ENCODE data around the gene SEC24D. TPM values are rescaled to one million over a fixed set of nuclear protein-coding genes. Genes with fewer than 3 reads are reported as not detected.

Gene SEC24D
- total and polyA plus RNA-seq, 3 experiments from 2014 or later, result 22.7 to 24.3 (median 23.8) TPM

- H3K4me1 ChIP-seq (ENCODE audit: insufficient read depth, low read length), result peaks cover 19% of the 10 kb centered on the region
- H3K36me3 ChIP-seq (ENCODE audit: insufficient read depth, low read length), result no peaks in the 10 kb centered on the region
- ChIA-PET CTCF (interaction anchor here (0.8 to 1.6 kb wide), 4 partner anchors 10 to 943 kb away, joined by 3 to 7 read pairs (median 4); partner anchors contain the start of gene PDE5A), POLR2A (interaction anchor here (0.6 to 1.2 kb wide), 2 partner anchors 9 to 406 kb away, joined by 3 to 4 read pairs; no protein-coding TSS in a partner anchor)
- Mint-ChIP-seq H3K36me3 (peaks cover 0 to 26% (median 5%) of the 10 kb centered on the region in 3 donors), H3K4me3 (peak within 1 kb of the TSS; percentile 92 to 99 (median 97)), H3K27me3 (peaks cover 0 to 3% of the 10 kb centered on the region in 2 donors), H3K9me3 (no peaks in the 10 kb centered on the region), H3K4me1 (peaks cover 27 to 40% (median 36%) of the 10 kb centered on the region in 3 donors), H3K27ac (peak within 1 kb of the TSS; percentile 90 to 100 (median 98))
- H3K27me3 ChIP-seq (ENCODE audit: insufficient read depth, low read length, poor library complexity, severe bottlenecking), result no peaks in the 10 kb centered on the region
- peak within 1 kb of the TSS; percentile 87 for H3K27ac ChIP-seq (ENCODE audit: low read depth, low read length)
- DNase-seq, result peak; percentile 80 to 90 (median 81)
- H3K9me3 ChIP-seq (ENCODE audit: low read length), result no peaks in the 10 kb centered on the region
- H3K4me3 ChIP-seq (ENCODE audit: low read length), result peak within 1 kb of the TSS; percentile 86
Observed at GRCh38 chr4:118684873-118685811, 150.8 kb downstream of the SEC24D start, which contains the start of gene METTL14. Gene METTL14, plus strand, starts transcription at chr4:118685392. Its CDS starts 143 bp downstream, at chr4:118685535.

- no peaks in the 10 kb centered on the region for H3K9me3 Mint-ChIP-seq
- POLR2A ChIA-PET, result no interaction called here
- CTCF ChIA-PET, result no interaction called here
Observed at GRCh38 chr4:118683513-118683912, 152.4 kb downstream of the SEC24D start.

GRCh38 chr4:118682928-118683327 is 153.0 kb downstream of the SEC24D start:
- ChIA-PET POLR2A (no interaction called here), CTCF (no interaction called here)
- no peak for DNase-seq
- H3K36me3 ChIP-seq (ENCODE audit: insufficient read depth, low read length), result no peaks in the 10 kb centered on the region
- H3K9me3 ChIP-seq (ENCODE audit: low read length), result no peaks in the 10 kb centered on the region
- H3K4me1 Mint-ChIP-seq, result peaks cover 25 to 40% (median 36%) of the 10 kb centered on the region in 3 donors
- peak overlapping the region in 3 of 7 donors; percentile 2 to 80 (median 42) for H3K4me3 Mint-ChIP-seq
- H3K27me3 ChIP-seq (ENCODE audit: insufficient read depth, low read length, poor library complexity, severe bottlenecking), result no peaks in the 10 kb centered on the region
- H3K4me1 ChIP-seq (ENCODE audit: insufficient read depth, low read length), result peaks cover 19% of the 10 kb centered on the region
- H3K27me3 Mint-ChIP-seq, result peaks cover 0 to 3% of the 10 kb centered on the region in 2 donors
- H3K4me3 ChIP-seq (ENCODE audit: low read length), result no peak overlapping the region
- H3K9me3 Mint-ChIP-seq, result no peaks in the 10 kb centered on the region
- H3K27ac Mint-ChIP-seq, result peak overlapping the region in 3 of 8 donors; percentile 15 to 40 (median 26)
- H3K27ac ChIP-seq (ENCODE audit: low read depth, low read length), result no peak overlapping the region
- H3K36me3 Mint-ChIP-seq, result peaks cover 0 to 17% (median 3%) of the 10 kb centered on the region in 3 donors

More at GRCh38 chr4:118683513-118683912, 152.4 kb downstream of the SEC24D start:
- Histone ChIP-seq H3K36me3 (ENCODE audit: insufficient read depth, low read length) (no peaks in the 10 kb centered on the region), H3K27me3 (ENCODE audit: insufficient read depth, low read length, poor library complexity, severe bottlenecking) (no peaks in the 10 kb centered on the region), H3K9me3 (ENCODE audit: low read length) (no peaks in the 10 kb centered on the region), H3K27ac (ENCODE audit: low read depth, low read length) (no peak overlapping the region), H3K4me1 (ENCODE audit: insufficient read depth, low read length) (peaks cover 19% of the 10 kb centered on the region), H3K4me3 (ENCODE audit: low read length) (no peak overlapping the region)
- Mint-ChIP-seq H3K27ac (peak overlapping the region in 2 of 8 donors; percentile 15 to 40), H3K27me3 (peaks cover 0 to 3% of the 10 kb centered on the region in 2 donors), H3K4me1 (peaks cover 25 to 40% (median 36%) of the 10 kb centered on the region in 3 donors), H3K4me3 (peak overlapping the region in 3 of 7 donors; percentile 8 to 80 (median 42)), H3K36me3 (peaks cover 0 to 17% (median 3%) of the 10 kb centered on the region in 3 donors)
- DNase-seq, result no peak

GRCh38 chr4:118680808-118681207 is 155.1 kb downstream of the SEC24D start:
- no peak overlapping the region for H3K27ac Mint-ChIP-seq
- CTCF ChIA-PET, result no interaction called here
- H3K36me3 Mint-ChIP-seq, result peaks cover 0 to 9% (median 3%) of the 10 kb centered on the region in 3 donors
- Histone ChIP-seq H3K27ac (ENCODE audit: low read depth, low read length) (no peak overlapping the region), H3K9me3 (ENCODE audit: low read length) (no peaks in the 10 kb centered on the region), H3K4me1 (ENCODE audit: insufficient read depth, low read length) (peaks cover under 1% of the 10 kb centered on the region), H3K27me3 (ENCODE audit: insufficient read depth, low read length, poor library complexity, severe bottlenecking) (no peaks in the 10 kb centered on the region), H3K4me3 (ENCODE audit: low read length) (no peak overlapping the region), H3K36me3 (ENCODE audit: insufficient read depth, low read length) (no peaks in the 10 kb centered on the region)
- H3K27me3 Mint-ChIP-seq, result peaks cover 0 to 3% of the 10 kb centered on the region in 2 donors
- no peak for DNase-seq
- POLR2A ChIA-PET, result no interaction called here
- peaks cover 8 to 21% (median 15%) of the 10 kb centered on the region in 3 donors for H3K4me1 Mint-ChIP-seq
- H3K4me3 Mint-ChIP-seq, result peak overlapping the region in 1 of 7 donors; percentile 9
- H3K9me3 Mint-ChIP-seq, result no peaks in the 10 kb centered on the region

- H3K27ac ChIP-seq (ENCODE audit: low read depth, low read length), result no peak overlapping the region
- ChIA-PET CTCF (no interaction called here), POLR2A (interaction anchor here (0.6 kb wide), 1 partner anchor 9 kb away, joined by 3 read pairs; the partner anchor contains the start of gene METTL14)
- Mint-ChIP-seq H3K4me3 (no peak overlapping the region), H3K36me3 (peaks cover 0 to 4% (median 0%) of the 10 kb centered on the region in 3 donors), H3K27ac (no peak overlapping the region), H3K4me1 (no peaks in the 10 kb centered on the region), H3K9me3 (no peaks in the 10 kb centered on the region), H3K27me3 (no peaks in the 10 kb centered on the region)
- no peaks in the 10 kb centered on the region for H3K4me1 ChIP-seq (ENCODE audit: insufficient read depth, low read length)
- no peak overlapping the region for H3K4me3 ChIP-seq (ENCODE audit: low read length)
- no peaks in the 10 kb centered on the region for H3K36me3 ChIP-seq (ENCODE audit: insufficient read depth, low read length)
- H3K27me3 ChIP-seq (ENCODE audit: insufficient read depth, low read length, poor library complexity, severe bottlenecking), result no peaks in the 10 kb centered on the region
- H3K9me3 ChIP-seq (ENCODE audit: low read length), result no peaks in the 10 kb centered on the region
- DNase-seq, result no peak
Observed at GRCh38 chr4:118676128-118676527, 159.8 kb downstream of the SEC24D start.

Other genes starting within 250 kb of the SEC24D start
- gene METTL14, start 150.7 kb downstream of the SEC24D start, total RNA-seq, result 10 to 100 TPM; 42.9 to 46.8 TPM
- 36.7 TPM for gene METTL14, start 150.7 kb downstream of the SEC24D start, polyA plus RNA-seq
- gene SYNPO2, start 52.7 kb upstream of the SEC24D start, total RNA-seq, result under 1 TPM; 0.16 to 0.22 TPM
- gene SYNPO2, start 52.7 kb upstream of the SEC24D start, polyA plus RNA-seq, result 0.21 TPM

Data from CD8-positive, alpha-beta memory T cell (primary cell).